ENCODE results near the gene SNX33.
"Not testable (repeated sequence)": the region's sequence is repeated elsewhere in the genome, so short reads cannot be mapped to it uniquely, and the experiment has no call there.

SNX33 gene

DNA sequence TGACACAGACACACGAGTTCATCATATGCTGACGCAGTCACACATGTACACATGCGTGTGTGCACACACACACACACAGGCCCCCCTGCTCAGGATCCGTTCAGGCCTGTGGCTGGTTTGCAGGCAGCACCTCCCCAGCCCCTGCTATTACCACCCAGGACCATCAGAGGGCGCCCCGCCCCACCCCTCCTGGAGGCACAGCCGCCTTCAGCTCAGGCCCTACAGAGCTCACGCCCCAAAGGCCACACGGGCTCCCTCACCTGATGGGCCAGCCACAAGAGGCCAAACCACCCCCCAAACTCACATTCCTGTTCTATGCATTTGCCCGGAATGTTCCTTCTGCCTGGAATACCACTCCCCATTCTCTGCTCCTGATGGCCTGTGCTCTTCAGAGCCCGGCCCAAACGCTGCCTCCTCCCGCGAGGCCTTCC lies 38.5 kb downstream of the SNX33 start:
- peak; percentile 48 to 74 (median 63) for DNase-seq

DNA sequence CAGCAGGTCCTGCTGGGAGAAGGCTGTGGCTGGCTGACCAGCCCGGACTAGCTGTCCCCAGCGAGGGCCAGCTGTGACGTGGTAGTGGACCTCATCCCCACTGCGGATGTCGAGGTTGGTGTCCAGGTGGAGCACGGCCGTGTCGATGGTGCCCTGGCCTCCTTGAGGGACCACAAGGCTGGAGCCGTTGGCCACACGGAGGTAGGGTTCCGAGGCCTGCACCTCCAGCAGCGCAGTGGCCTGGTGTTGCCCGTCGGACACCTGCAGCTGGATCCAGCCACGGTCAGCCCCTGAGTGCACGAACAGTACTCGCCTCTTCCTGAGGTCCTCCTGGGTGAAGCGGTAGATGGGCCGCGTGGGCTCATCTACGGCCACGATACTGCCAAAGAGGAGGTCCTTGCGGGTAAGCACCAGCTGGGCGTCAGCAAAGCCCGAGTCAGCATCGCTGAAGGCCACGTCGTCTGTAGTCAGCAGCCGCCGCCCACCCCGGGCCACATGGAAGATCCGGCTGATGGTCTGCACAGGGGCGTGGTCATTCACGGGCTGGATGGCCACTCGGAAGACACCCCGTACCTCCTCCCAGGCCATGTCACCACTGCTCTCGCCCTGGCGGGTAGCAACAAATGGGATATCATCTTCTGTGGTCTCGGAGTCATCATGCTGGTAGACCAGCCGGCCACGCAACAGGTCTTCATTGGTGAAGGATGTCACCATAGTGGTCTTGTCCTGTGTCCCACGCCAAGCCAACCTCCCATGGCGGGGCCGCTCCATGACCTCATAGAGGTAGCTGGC lies 40.0 kb downstream of the SNX33 start:
- DNase-seq = no peak

DNA sequence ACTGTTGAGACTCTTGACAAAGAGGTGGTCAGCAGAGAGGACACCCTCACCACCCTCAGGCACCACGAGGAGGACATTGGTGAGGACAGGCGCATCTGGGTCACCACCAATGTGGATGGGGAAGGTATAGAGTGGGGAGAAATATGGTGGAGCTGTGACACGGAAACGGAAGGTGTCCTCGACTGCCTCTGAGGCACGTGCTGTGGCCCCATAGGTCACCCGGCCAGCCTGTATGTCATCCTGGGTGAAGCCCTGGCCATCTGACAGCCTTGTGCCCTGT lies 40.5 kb downstream of the SNX33 start:
- DNase-seq = no peak

DNA sequence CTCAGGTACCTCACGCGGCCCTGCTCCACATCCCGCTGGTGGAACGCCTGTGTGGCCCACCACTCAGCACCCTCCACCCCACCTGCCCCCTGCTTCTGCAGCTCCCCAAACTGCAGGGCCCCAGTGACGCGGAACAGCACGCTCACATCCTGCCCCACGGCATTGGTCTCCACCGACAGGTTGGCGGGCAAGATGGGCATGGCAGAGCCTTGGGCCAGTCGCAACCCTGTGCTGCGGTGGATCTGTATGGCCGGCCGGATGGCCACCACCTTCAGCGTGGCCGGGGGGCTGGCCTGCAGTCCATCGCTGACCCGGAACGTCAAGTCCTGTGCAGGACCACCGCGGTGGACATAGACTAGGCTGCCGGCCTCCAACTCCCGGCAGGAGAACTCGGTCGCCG lies 41.1 kb downstream of the SNX33 start:
- DNase-seq = no peak

DNA sequence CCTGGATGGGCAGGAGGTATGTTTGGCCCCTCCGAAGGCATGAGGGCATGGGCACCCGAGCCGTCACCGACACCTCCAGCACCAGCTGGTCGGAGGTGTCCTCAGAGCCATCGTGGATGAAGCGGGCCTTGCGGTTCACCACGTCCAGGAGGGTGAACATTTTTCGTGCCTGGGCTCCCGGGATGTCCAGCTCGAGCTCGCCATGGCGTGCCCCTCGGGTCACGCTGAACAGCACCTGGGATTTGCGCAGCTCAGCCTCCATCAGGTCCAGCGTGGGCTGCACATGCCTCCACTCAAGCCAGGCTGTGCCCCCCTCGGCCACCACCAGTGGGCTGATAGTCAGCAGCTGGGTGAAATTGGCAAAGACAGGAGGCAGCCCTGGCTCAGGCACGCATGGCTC lies 41.7 kb downstream of the SNX33 start:
- not testable (repeated sequence) for DNase-seq

DNA sequence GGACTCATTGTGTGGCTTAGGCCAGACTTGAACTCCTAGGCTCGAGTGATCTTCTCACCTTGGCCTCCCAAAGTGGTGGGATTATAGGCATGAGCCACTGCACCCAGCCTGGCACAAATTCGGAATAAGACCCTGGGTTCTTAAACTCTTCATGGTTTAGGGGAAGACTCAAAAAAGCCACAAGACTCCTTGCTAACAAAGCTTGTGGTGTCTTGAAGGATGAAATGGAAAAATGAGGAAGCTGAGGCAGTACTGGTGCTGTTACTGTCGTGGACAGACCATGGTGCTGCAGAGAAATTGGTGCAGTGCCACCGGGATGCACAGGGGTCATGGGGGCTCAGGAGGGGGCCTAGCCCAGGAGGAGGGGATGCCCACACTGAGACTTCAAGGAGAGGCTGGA lies 44.6 kb downstream of the SNX33 start:
- DNase-seq = not testable (repeated sequence)

DNA sequence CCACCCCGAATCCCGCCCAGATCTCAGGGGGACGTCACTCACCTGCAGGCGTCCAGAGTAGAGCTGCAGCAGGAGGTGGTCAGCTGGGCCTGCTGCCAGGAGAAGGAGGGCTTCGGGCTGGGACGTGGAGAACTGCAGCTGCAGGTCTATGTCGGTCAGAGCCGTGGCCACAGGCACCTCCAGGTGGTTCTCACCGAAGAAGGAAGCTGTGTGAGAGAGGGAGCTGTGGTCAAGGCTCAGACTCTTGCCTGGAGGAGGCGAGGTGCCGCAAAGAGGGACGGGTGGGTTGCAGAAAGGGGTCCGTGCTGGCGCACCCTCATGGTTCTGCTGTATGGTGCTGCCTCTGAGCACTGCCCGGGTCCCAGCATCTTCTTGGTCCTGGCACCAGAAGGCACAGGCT lies 45.3 kb downstream of the SNX33 start:
- DNase-seq = not testable (repeated sequence)

DNA sequence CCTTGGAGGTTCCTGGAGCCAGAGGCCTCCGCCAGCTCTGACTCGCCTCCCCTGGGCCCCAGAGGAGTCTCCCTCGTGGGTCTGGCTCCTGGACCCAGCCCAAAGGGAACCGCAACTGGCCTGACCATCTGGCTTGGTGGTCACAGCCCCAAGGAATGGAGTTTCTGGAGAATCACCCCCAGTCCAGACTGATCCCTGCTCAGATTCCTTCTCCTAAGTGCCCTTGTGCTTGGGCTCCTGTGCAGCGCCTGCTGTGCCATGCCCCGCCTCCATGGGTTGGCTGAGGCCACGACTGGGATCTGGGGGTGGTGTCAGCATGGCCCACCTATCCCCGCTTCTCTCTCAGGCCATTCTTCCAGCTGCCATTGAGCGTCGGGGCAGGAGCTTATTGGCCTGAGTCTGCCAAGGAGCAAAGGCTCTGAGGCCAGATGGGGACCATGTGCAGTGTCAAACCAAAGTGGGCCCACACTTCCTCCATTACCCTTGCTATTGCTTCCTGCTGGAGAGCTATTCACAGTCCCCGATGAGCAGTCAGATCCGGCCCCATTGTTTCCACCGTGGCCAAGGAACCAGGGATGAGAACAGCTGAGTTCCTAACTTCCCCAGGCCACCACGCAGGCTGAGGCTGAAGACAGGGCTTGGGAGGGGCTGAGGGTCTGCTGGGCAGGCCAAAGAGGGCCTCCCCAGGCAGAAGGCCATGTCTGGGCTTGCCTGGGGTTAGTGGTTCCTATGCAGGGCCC lies 46.0 kb downstream of the SNX33 start:
- no peak for DNase-seq

DNA sequence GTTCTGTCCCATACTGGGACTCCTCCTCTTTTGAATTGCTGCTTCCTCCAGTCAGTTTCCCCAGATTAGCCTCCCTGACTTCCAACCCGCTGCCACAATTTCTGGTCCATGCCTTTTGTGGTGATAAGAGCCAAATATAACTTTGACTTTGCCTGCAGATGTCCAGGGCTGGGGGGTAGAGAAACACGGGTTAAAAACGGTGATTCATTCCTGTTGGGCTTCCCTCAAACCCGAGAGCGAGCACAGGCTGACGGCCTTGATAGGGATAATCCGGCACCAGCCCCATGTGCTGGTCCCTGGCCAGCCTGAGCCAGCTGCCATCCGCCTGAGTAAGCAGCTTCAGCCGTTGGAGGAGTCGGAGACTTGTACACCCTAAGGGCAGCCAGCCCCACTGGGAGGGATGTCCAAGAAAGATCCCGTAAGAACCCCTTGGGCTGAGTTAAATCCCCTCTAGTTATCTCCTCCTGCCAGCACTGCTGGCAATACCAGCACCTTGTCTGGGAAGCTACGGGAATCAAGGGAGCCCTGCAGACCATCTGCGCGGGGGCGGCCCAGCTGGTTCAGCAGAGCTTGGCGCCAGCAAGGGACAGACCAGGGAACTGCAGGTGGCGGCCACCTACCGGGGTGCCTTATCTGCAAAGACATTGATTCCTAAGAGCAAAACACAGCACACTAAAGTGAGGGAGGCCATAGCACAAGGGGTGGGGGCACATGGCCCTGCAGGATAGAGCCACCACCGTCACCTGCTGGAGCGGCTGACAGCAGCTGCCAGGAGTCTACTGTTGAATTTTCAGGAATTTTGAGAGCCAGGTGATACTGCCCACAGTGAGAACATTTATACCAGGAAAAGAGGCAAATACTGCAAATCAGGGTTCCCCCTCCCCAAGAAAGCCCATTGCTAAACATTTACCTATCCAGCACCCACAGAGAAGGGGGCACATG lies 46.8 kb downstream of the SNX33 start:
- DNase-seq = no peak

DNA sequence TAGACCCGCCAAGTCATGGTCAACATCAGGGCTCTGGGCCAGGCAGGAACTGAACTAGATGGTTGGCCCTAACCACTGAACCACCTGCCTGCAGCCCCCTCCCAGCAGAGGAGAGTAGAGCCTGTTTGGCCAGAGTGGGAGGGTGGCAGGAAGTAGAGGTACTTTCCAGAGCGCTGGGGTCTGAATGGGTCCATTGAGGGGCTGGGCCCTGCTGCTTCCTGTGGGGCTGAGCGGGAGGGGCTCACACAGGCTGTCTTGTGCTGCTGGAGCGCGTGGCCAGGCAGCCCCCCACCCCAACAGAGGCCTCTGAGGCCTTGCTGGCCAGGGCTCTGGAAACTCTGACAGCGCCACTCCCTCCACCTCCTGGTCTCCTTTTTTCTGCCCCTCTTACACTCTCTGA lies 47.5 kb downstream of the SNX33 start:
- no peak for DNase-seq

DNA sequence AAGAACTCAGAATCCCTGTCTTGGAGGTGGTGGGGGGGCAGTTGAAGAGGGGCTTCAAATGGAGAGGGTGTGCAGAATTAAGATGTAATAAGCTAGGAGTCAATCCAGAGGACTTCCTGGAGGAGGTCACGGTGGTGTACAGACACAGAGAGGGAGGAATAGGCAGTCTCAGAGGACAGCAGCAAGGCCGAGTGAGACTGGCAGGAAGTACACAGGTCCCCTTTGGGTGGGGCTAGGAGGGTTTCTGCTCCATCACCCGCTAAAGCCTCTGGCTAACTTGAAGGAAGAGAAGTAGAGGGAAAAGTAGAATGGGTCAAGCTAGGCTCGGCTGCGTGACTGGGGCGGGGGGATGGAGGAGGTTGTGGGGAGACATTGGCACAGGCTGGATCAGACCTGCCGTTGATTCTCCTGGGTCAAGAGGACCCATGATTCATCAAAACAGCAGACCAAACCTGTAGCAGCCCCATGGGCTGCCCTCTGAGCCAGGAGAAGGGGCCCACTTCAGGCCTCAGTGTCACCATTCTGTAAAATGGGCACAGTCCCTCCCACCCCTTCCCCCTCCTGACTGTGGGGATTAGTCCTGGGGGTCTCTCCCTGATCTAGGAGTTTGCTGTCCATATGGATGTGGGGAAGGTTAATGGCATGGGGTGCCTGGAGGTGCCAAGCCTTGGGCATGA lies 48.1 kb downstream of the SNX33 start:
- no peak for DNase-seq

DNA sequence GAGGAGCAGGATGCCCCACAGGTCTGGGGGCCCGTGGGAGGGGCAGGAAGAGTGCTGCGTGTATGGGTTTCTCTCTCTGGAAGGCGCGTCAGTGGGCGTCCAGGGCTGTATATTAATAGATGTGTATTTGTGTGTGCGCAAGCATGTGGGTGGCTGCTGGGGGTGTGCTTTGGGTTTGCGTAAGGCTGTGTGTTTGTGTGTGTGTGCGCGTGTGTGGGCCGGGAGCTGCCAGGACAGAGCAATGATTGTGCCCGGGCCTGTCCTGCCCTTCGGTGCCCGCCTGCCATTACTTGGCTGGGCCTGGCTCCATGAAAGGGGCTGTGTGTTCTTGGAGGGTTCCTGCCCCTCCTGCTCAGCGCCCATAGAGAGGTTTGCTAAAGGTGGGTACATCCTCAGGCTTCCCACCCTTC lies 48.6 kb downstream of the SNX33 start:
- DNase-seq = no peak

DNA sequence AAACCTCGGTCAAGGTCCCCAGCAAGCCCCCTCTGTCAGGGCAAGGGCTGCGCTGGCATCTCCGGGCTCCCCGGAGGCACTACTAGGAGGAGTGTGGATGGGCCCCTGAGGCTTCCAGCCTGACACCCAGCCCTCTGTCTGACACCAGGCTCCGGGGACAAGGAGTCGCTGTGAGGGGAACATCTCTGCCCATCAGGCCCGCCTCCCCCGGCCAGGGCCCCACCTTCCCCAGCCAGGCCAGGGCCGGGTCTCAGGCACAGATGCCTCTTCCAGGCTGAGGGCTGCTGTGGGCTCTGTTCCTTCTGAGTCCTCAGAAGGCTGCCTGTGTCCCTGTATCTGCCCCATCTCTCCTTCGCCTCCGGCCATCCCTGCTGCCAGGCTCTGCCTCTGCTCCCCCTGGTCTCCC lies 49.1 kb downstream of the SNX33 start:
- no peak for DNase-seq

DNA sequence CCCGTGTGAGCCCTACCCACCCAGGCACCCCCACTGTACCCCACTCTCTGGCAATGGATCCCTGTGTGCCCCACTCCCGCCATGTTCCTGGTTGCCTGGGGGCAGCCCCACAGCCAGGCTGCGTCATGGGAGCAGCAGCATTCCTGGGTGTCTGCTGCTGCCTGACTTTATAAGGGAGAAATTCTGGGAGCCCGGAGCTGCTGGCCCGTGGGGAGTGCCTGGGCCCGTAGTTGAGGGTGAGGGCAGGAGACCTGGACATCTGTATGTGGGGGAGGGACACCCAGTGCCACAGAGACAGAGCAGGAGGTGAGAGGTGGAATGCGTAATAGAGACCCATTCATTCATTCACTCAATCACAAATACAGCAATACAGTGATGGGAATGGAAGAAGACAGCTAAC lies 49.8 kb downstream of the SNX33 start:
- no peak for DNase-seq

DNA sequence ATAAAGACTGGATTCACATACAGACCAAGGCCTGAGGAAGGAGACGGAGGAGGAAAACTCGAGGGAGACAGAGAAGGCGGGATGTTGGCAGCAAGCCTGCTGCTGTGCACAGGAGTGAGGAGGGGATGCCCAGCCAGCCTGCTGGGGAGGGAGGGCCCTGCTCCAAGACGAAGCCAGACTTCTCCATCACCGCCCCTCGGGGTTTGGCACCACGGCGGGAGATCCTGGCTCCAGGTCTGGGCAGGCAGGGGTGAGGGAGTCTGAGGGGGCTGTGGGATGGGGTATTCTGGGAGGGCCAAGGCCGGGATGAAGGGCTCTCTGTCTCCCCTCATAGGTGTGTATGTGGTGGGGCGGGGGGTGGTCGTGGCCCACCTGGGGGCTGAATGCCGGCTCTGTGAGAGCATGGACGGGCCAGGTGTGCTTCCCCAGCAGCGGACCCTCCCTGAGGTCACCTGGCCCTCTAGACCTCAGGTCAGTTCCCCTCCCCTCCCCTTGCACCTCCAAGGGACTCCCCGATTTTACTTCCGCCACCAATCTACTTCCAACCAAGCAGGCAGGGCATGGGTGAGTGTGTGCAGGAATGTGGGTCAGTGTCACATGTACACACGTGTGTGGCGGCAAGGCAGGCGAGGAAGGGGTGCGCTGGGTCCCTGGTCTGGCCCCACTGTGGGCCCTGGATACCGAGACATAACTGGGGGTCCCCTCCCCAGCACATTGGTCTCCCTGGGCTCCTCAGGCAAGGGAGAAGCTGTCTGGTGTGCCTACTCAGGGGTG lies 50.4 kb downstream of the SNX33 start:
- not testable (repeated sequence) for DNase-seq

DNA sequence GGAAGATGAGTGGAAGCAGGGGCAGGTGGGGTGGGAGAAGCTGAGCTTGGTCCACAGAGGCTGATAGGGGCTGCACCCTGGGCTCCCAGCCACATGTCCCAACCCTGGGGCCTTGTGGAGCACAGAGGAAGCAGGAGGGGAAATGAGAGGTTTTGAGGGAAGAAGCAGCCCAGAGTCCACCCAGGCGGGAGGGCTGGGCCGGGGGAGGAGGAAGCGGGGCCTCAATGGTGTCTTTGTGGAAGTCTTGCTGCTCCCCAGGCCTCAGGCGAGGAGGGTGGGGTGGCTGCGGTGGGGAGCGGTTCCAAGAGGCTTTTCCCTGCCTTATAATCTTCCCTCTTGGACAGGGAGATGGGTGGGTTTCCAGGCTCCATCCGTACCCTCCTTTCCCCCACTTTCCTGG lies 51.8 kb downstream of the SNX33 start:
- DNase-seq = not testable (repeated sequence)

DNA sequence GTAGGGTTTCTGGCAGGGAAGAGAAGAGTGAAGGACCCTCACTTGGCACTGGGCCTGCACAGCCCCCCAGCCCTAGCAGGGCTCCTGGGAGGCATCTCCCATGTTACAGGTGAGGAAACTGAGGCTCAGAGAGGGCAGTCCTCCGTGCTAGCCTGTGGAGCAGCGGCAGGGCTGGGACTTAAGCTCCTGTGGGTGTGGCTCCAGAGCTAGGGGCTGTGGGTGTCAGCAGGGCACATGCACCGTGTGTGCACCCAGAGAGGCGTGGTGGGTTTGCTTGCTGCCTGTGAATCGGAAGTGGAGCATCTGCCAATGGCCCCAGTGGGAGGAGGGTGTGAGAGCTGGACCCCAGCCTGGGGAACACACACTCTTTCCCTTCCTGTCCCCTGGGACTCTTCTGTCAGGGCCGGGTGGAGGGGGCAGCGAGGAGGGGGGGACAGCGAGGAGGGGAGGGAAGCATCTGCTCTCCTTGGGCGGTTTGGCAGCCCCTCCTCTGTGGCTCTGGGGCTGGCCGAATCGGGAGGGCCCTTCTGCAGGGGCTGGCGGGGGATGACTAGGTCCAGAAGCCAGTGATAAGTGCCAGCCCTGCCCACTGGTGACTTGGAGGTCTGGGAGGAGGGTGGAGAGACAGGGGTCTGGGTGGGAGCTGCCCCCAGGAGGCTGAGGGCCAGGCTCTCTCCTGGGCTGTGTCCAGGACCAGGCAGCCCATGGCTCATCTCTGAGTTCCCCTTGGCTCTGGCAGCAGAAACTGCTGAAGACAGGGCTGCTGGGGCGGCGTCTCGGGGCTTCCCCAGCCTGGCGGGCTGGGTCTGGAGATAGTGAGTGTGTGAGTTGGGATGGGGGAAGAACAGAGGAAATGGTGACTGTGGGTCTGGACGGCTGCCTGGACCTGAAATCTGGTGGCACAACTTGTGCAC lies 52.5 kb downstream of the SNX33 start:
- DNase-seq = not testable (repeated sequence)

DNA sequence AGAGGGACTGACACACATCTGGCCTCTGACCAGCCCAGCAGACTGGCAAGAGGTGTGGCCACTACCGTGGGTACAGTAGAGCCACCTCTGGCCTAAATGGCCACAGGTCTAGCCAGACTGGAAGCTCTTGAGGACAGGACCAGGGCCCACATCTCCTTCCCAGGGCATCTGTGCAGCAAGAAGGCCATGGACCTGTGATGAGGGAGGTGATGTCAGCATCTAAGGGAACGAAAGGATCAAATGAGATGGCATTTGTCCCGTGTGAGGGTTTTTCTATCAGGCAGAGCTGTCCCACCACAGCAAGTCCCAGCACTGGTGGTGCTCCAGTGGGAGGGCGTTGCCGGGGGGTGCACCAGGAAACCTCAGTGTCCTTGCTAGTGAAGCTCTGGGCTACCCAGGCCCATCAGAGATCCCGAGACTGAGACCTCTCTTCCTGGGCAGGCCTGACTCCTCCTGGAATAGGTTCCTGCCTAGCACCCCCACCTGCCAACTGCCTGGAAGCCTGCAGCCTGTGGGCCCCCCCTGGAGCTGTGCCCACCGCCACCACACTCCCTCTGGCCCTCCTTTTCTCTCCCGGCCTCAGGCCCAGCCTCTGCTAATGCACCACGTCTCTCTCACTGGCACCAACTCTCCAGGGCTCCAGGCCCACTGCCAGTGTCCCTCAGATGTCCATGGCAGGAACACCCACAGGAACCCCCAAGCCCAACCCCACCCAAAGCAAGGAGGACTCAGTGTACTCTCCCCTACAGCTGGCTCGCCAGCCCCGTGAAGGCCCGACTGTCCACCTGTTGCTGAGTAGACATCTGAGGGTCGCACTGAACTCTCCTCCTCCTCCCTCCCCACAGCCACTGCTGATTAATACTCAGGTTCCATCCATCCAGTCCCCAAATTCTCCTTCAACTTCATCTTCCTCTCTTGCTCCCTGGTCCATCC lies 53.6 kb downstream of the SNX33 start:
- DNase-seq = not testable (repeated sequence)

DNA sequence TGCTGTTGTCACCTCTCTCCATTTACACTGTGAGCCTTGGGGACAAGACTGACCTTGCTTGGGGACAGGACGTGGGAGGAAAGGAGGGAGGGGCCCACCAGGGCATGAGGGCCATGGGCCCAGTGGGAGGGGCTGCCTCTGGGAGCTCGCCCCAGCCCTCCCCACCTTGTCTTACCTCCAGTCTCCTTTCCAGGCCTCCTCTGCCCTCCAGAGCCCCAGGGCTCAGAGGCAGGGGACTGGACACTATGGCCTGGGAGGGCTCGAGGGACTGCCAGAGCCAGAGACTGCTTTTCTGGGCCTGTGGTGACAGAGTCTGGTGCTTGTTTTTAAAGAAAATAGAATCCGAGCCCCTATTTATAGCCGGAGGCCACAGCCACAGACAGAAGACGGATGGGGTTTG lies 54.7 kb downstream of the SNX33 start:
- DNase-seq = no peak

Data from T-helper 2 cell (primary cell).